ACHN (cell line): Measurements from ENCODE around the gene CIC.

Experiments
- DNase-seq: peaks from one replicate; pipeline ENCODE4 v3.0.0-alpha.2; 2015
- in situ Hi-C: cut with HindIII; loops from 2 replicates; pipeline ENCODE4 v1.10.0; 2017; ENCODE audit warnings: low sequenced_read_pairs, low pct_ligation_motif_present, low pct_unique_long_range_greater_than_20kb

Gene CIC

GRCh38 chr19:42272989-42273406, 3.9 kb downstream of the CIC start:
- in situ Hi-C loops = no loop called here
- no peak for DNase-seq

- no peak for DNase-seq
- in situ Hi-C loops = no loop called here
These were observed 4.5 kb downstream of the CIC start for GRCh38 chr19:42273407-42274064.

GRCh38 chr19:42274065-42274682, 5.1 kb downstream of the CIC start:
- no peak for DNase-seq
- in situ Hi-C loops = no loop called here

- DNase-seq = no peak
- in situ Hi-C loops = no loop called here
These were observed 6.1 kb downstream of the CIC start for GRCh38 chr19:42275103-42275502.

- no peak for DNase-seq
- in situ Hi-C loops = no loop called here
These were observed 6.5 kb downstream of the CIC start for GRCh38 chr19:42275517-42275916.

- DNase-seq = no peak
- in situ Hi-C loops = no loop called here
These were observed 7.2 kb downstream of the CIC start for GRCh38 chr19:42276284-42276683.

- in situ Hi-C loops = no loop called here
- no peak for DNase-seq
These were observed 7.8 kb downstream of the CIC start for GRCh38 chr19:42276821-42277220.

- in situ Hi-C loops = no loop called here
- peak; percentile 11 for DNase-seq
These were observed 8.9 kb downstream of the CIC start for GRCh38 chr19:42277821-42278451.

GRCh38 chr19:42278452-42279154, 9.6 kb downstream of the CIC start:
- in situ Hi-C loops = no loop called here

GRCh38 chr19:42279155-42279901, 10.3 kb downstream of the CIC start:
- in situ Hi-C loops = no loop called here

More at GRCh38 chr19:42278452-42279154, 9.6 kb downstream of the CIC start:
- DNase-seq = no peak

GRCh38 chr19:42279902-42280814, 11.1 kb downstream of the CIC start:
- peak; percentile 89 for DNase-seq
- in situ Hi-C loops = no loop called here

More at GRCh38 chr19:42279155-42279901, 10.3 kb downstream of the CIC start:
- DNase-seq = no peak

- in situ Hi-C loops = no loop called here
- DNase-seq = no peak
These were observed 11.7 kb downstream of the CIC start for GRCh38 chr19:42280815-42281145.

GRCh38 chr19:42281146-42281826, 12.2 kb downstream of the CIC start:
- DNase-seq = peak; percentile 21
- in situ Hi-C loops = no loop called here

GRCh38 chr19:42281827-42282762, 13.0 kb downstream of the CIC start:
- DNase-seq = peak; percentile 37
- in situ Hi-C loops = no loop called here

- in situ Hi-C loops = no loop called here
- DNase-seq = no peak
These were observed 13.8 kb downstream of the CIC start for GRCh38 chr19:42282819-42283187.
